Stomach (tissue), 9 donors: ENCODE measurements around the gene ETV7. TPM values are rescaled to one million over a fixed set of nuclear protein-coding genes. Genes with fewer than 3 reads are reported as not detected.

Experiments
- DNase-seq, 2 donors: peaks; one replicate each; pipeline versions ENCODE4 v3.0.0 to v3.0.0-alpha.2; 2013 to 2019
- H3K27ac ChIP-seq, 5 donors: fragments of 200-600 bp in 4 of 5; sonication (generic) in 4 of 5; one replicate each; pipeline ENCODE4 v1.5.1; 2013 to 2019; ENCODE audit warnings: mild to moderate bottlenecking in 1 of 5, moderate library complexity in 1 of 5
- H3K27me3 ChIP-seq, 3 donors: fragments of 200-600 bp; sonication (generic); one replicate each; pipeline ENCODE4 v1.5.1; 2017 to 2019; ENCODE audit warnings: mixed run types in 1 of 3
- H3K36me3 ChIP-seq, 4 donors: fragments of 200-600 bp; sonication (generic); 1 replicate in 3 of 4; 2 replicates in 1 of 4; pipeline ENCODE4 v1.5.1; 2016 to 2019
- H3K4me1 ChIP-seq, 4 donors: fragments of 200-600 bp; sonication (generic); one replicate each; pipeline ENCODE4 v1.5.1; 2016 to 2019
- H3K4me3 ChIP-seq, 4 donors: fragments of 200-600 bp; sonication (generic) in 3 of 4; one replicate each; pipeline ENCODE4 v1.5.1; 2016 to 2019; ENCODE audit warnings: mild to moderate bottlenecking in 1 of 4
- H3K9me3 ChIP-seq, 4 donors: fragments of 200-600 bp; sonication (generic); one replicate each; pipeline ENCODE4 v1.5.1; 2016 to 2019
- EP300 ChIP-seq: sonication (generic); formaldehyde crosslinking; IDR thresholded peaks from one replicate; pipeline ENCODE4 v1.6.1; 2017; ENCODE audit warnings: antibody characterized with exemption
- POLR2A ChIP-seq, 4 donors: fragments of 450-650 bp; IDR thresholded peaks; one replicate each; pipeline ENCODE4 v1.6.1; 2016; ENCODE audit warnings: antibody characterized with exemption in 4 of 4, control low read depth in 2 of 4, mild to moderate bottlenecking in 1 of 4, moderate library complexity in 1 of 4
- POLR2AphosphoS5 ChIP-seq, 3 donors: sonication (generic); formaldehyde crosslinking; IDR thresholded peaks; one replicate each; pipeline ENCODE4 v1.6.1; 2016; ENCODE audit warnings: antibody characterized with exemption in 3 of 3
- WGBS, 5 donors: extraction: QIAGEN DNeasy Blood & Tissue Kit in 3 of 5; methylation state at CpG; one replicate each; pipeline versions ENCODE4 v1.1.5 to v1.1.7; 2013 to 2018; 5-methylcytosine and 5-hydroxymethylcytosine counted together
- intact Hi-C: fragments of 100-400 bp; cut with DNase I; formaldehyde crosslinking; loops from one replicate; pipeline ENCODE4 v1.15.1; 2023; ENCODE audit warnings: low total_unique reads
- polyA plus RNA-seq, 3 donors: library from polyadenylated mRNA; stranded (reverse); fragments of 200-250 nt; gene quantifications; one replicate each; pipeline ENCODE4 v1.2.3, GENCODE V29; 2013
- total RNA-seq, 5 donors: library from RNA; depleted of rRNA; stranded (reverse); fragments of >200 nt; gene quantifications; one replicate each; pipeline versions ENCODE4 v1.1.0 to v1.2.3, GENCODE V29; 2014 to 2016
- TF ChIP-seq, protein P1 (sequence below), 7 experiments: fragments of 450-650 bp in 4 of 7; fragments of 200-600 bp in 3 of 7; sonication (generic) in 3 of 7; IDR thresholded peaks; one replicate each; pipeline ENCODE4 v1.5.1; 2016 to 2019; ENCODE audit warnings: antibody characterized with exemption in 7 of 7, control low read depth in 2 of 7, mild to moderate bottlenecking in 1 of 7
- donor health status: healthy with polysubstance abuse.
- donor health status: Bipolar disorder and iron deficiency.
- donor health status: healthy.

ETV7 gene
- total and polyA plus RNA-seq, 8 donors: 0.37 to 20.4 (median 4.8) TPM; not detected in 1

DNA sequence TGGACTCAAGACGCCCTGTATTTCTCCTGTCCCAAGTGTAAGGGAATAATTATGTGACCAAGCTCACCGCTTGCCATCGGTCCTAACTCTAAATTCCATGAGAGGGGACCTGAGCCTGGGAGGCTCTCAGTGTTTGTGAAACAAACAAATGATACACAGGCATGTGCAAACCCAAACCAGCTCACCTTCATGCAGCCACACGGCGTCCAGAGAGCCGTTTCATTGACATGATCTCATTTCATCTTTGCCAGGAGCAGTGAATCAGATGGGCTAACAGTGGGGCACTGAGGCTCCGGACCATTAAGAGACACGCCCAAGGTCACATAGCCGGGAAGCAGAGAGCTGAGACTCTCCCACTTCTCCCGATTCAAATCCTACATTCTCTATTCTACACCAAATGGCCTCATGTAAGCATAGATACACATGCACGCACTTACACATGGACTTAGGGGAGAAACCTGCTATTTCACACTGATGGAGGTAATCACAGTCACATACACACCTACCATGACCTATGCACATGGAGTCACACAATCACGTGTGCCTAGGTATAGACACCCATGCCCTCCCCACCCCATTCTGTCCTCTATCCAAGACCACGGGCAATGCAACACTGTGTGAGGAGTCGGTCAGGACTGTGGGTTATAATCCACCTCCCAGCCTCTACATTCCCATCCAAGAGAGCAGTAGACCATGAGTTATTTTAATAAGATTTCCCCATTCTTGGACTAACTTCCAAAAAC is 51.8 kb downstream of the ETV7 start:
- intact Hi-C loops: no loop called here
- Histone ChIP-seq H3K4me3 (peak overlapping the region in 3 of 4 donors; percentile 2 to 43 (median 7)), H3K27me3 (peaks cover 0 to 49% (median 0%) of the 10 kb centered on the region in 3 donors), H3K4me1 (peaks cover 5 to 36% (median 19%) of the 10 kb centered on the region in 4 donors), H3K27ac (peak overlapping the region in 4 of 5 donors; percentile 26 to 50 (median 45)), H3K36me3 (no peaks in the 10 kb centered on the region), H3K9me3 (no peaks in the 10 kb centered on the region)
- WGBS, 5 donors: 49 to 63% (median 58%) methylated on average over 13 to 14 of the region's 14 CpGs
- TF ChIP-seq EP300 (no peak), POLR2A (IDR thresholded peaks at IDR 0.05) (no peak), POLR2AphosphoS5 (IDR thresholded peaks at IDR 0.05) (no peak)
- TF ChIP-seq, protein P1, sequence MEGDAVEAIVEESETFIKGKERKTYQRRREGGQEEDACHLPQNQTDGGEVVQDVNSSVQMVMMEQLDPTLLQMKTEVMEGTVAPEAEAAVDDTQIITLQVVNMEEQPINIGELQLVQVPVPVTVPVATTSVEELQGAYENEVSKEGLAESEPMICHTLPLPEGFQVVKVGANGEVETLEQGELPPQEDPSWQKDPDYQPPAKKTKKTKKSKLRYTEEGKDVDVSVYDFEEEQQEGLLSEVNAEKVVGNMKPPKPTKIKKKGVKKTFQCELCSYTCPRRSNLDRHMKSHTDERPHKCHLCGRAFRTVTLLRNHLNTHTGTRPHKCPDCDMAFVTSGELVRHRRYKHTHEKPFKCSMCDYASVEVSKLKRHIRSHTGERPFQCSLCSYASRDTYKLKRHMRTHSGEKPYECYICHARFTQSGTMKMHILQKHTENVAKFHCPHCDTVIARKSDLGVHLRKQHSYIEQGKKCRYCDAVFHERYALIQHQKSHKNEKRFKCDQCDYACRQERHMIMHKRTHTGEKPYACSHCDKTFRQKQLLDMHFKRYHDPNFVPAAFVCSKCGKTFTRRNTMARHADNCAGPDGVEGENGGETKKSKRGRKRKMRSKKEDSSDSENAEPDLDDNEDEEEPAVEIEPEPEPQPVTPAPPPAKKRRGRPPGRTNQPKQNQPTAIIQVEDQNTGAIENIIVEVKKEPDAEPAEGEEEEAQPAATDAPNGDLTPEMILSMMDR (IDR thresholded peaks at IDR 0.05): no peak
- DNase-seq: peak in 1 of 2 donors; percentile 40

DNA sequence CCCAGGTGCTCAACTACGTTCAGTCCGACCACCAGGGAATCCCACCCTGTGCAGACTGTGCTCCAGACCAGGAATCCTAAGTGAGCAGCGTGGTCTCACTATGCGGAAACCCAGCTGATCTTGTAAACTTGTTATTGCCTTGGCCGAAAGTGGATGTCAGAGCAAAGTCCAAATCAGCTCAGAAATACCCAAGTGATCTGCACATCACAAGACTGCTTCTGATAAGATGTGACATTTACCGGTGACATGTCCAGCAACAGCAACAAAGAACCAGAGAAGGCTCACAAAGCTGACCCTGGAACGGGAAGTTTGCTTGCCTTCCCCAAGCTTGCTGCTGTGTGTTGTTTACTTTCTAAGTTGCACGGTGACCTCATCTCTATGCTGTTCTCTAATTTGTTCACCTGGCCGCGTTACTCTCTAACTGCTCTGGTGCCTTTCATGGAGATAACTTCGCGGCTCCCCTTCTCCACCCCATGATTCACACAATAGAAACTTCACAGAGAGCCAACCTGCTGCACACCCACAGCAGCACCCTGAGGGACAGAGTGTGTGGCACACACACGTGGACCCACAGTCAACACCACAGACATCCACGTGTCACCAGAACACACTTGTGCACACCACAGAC is 52.5 kb downstream of the ETV7 start:
- H3K4me3 ChIP-seq: peak overlapping the region in 2 of 4 donors; percentile 2 to 43
- TF ChIP-seq POLR2A (IDR thresholded peaks at IDR 0.05) (no peak), POLR2AphosphoS5 (IDR thresholded peaks at IDR 0.05) (peak in 1 of 3 donors; percentile 48)
- intact Hi-C loops: no loop called here
- DNase-seq: peak; percentile 50 to 85
- peaks cover 0 to 4% (median 0%) of the 10 kb centered on the region in 4 donors for H3K36me3 ChIP-seq
- WGBS, 5 donors: 29 to 46% (median 36%) methylated on average over 14 of the region's 14 CpGs
- H3K9me3 ChIP-seq: no peaks in the 10 kb centered on the region
- H3K27ac ChIP-seq: peak overlapping the region; percentile 26 to 50 (median 49)
- H3K27me3 ChIP-seq: peaks cover 0 to 51% (median 0%) of the 10 kb centered on the region in 3 donors
- H3K4me1 ChIP-seq: peaks cover 5 to 30% (median 17%) of the 10 kb centered on the region in 4 donors

DNA sequence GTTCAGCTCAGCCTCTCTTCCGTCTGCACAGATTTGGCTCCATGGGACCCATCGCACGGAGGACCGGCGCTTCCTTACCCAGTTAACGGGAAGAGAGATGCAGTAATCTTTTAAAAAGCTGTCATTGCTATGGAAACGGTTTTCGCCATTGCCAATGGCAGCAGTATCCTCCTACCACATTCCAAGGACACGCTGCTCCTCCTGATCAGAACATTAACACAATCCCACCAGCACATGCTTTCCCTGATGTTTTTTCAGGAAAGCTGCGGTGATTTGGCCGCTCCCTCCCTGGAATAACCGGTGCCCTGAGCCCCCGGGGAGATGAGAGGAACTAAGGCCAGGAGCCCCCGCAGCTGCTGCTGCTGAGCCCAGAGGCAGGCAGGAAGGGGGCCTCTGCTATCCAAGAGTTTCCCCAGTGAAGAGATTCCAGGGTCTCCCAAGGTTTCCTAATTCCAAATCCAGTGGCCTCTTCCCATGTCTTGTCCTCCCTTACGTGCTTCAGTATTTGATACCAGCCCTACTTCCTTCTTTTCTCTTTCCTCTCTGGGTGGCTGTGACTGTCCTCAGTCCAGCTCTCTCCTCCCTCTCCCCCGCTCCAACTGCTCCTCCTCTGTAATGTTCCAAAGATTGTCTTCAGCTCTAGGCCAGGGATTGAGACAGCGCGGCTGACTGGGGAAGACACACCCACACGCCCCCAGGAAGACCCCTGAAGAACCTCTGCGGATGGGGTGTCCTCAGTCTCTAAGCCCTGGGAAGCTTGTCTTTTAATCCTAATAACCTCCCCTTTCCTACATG is 53.3 kb downstream of the ETV7 start:
- Histone ChIP-seq H3K36me3 (peaks cover 0 to 4% (median 0%) of the 10 kb centered on the region in 4 donors), H3K27me3 (peaks cover 0 to 56% (median 0%) of the 10 kb centered on the region in 3 donors), H3K4me1 (peaks cover 5 to 30% (median 17%) of the 10 kb centered on the region in 4 donors), H3K4me3 (peak overlapping the region in 1 of 4 donors; percentile 43), H3K27ac (peak overlapping the region in 3 of 5 donors; percentile 40 to 50 (median 49)), H3K9me3 (no peaks in the 10 kb centered on the region)
- intact Hi-C loops: no loop called here
- 64 to 73% (median 72%) methylated on average over 19 to 20 of the region's 20 CpGs for WGBS, 5 donors
- TF ChIP-seq, protein P1 (IDR thresholded peaks at IDR 0.05): no peak
- no peak for TF ChIP-seq POLR2AphosphoS5 (IDR thresholded peaks at IDR 0.05)
- no peak for TF ChIP-seq EP300
- no peak for TF ChIP-seq POLR2A (IDR thresholded peaks at IDR 0.05)
- DNase-seq: peak in 1 of 2 donors; percentile 66

DNA sequence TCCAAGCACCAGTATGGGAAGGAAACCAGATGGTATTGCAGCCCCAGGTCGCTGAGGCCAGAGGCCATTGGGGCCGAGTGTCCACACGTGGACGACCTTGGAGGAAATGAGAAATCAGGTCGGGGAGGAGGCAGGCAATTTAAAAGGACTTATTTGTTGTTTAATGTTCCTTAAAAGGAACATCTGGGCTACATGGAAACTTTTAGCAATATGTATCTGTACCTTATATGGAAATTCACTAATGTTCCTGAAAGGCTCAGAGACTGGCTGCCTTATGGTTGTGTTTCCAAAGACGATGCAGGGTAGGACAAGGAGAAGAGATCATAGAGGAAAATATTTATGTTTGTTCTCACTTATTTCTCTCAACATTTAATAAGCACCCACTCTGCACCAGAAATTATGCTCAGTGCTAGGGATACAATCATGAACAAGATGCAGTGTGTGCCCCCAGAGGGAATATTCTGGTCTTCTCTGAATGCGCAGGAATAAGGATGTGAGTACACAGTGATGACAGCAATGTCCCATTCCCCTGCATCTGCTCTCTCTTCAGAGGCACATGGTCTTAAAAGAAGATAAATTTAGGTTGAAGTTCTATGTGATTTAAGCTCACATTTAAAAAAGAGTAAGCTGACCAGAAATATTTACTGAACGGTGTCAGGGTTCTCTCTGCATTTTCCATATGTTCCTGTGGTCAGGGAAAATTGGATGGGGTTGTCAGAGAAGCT is 54.1 kb downstream of the ETV7 start:
- 69 to 79% (median 76%) methylated on average over 8 of the region's 8 CpGs for WGBS, 5 donors
- no peak overlapping the region for H3K27ac ChIP-seq
- no peak overlapping the region for H3K4me3 ChIP-seq
- intact Hi-C loops: no loop called here
- H3K27me3 ChIP-seq: peaks cover 0 to 56% (median 0%) of the 10 kb centered on the region in 3 donors
- no peak for DNase-seq
- no peaks in the 10 kb centered on the region for H3K9me3 ChIP-seq
- H3K4me1 ChIP-seq: peaks cover 5 to 30% (median 17%) of the 10 kb centered on the region in 4 donors
- TF ChIP-seq EP300 (no peak), POLR2A (IDR thresholded peaks at IDR 0.05) (no peak), POLR2AphosphoS5 (IDR thresholded peaks at IDR 0.05) (no peak)
- TF ChIP-seq, protein P1 (IDR thresholded peaks at IDR 0.05): no peak
- H3K36me3 ChIP-seq: peaks cover 0 to 9% (median 0%) of the 10 kb centered on the region in 4 donors
